Glutamatergic neuron (in vitro differentiated cells): ENCODE measurements around the gene SCN1B. TPM values are rescaled to one million over a fixed set of nuclear protein-coding genes. Genes with fewer than 3 reads are reported as not detected.

Experiments used
- DNase-seq: peaks from one replicate; pipeline ENCODE4 v3.0.0; 2022
- H3K27ac Mint-ChIP-seq: one replicate; pipeline ENCODE4 v1.8.0; 2020; ENCODE audit warnings: mild to moderate bottlenecking, mixed read lengths, inconsistent platforms; ENCODE audit not compliant: unreplicated experiment
- H3K27me3 Mint-ChIP-seq: one replicate; pipeline ENCODE4 v1.8.0; 2020; ENCODE audit warnings: mild to moderate bottlenecking, moderate library complexity, mixed read lengths, inconsistent platforms; ENCODE audit not compliant: unreplicated experiment
- H3K36me3 Mint-ChIP-seq: one replicate; pipeline ENCODE4 v1.8.0; 2020; ENCODE audit warnings: mild to moderate bottlenecking, mixed read lengths, inconsistent platforms; ENCODE audit not compliant: unreplicated experiment
- H3K4me1 Mint-ChIP-seq: one replicate; pipeline ENCODE4 v1.8.0; 2020; ENCODE audit warnings: mild to moderate bottlenecking, low read depth, mixed read lengths, inconsistent platforms; ENCODE audit not compliant: unreplicated experiment
- H3K4me3 Mint-ChIP-seq: one replicate; pipeline ENCODE4 v1.8.0; 2020; ENCODE audit warnings: mild to moderate bottlenecking, mixed read lengths, inconsistent platforms; ENCODE audit not compliant: unreplicated experiment
- H3K9me3 Mint-ChIP-seq: one replicate; pipeline ENCODE4 v1.8.0; 2020; ENCODE audit warnings: mild to moderate bottlenecking, moderate library complexity, mixed read lengths, inconsistent platforms; ENCODE audit not compliant: unreplicated experiment
- total RNA-seq: library from RNA; stranded (reverse); fragmentation: NEBNext Ultra II Directional; extraction: Animal tissue kit (Norgen Biotek cat#: 25700); gene quantifications from one replicate; pipeline ENCODE4 v1.2.1, GENCODE V29; 2021; ENCODE audit not compliant: unreplicated experiment
- TF ChIP-seq, protein P1 (sequence below): fragments of 200-600 bp; sonication (generic); IDR thresholded peaks from one replicate; pipeline ENCODE4 v1.5.0; 2021; ENCODE audit not compliant: partially characterized antibody, unreplicated experiment

Gene SCN1B
- total RNA-seq, 1 donor from 2014 or later = 12.0 TPM

GRCh38 chr19:35088131-35088913 lies 58.1 kb downstream of the SCN1B start:
- peak; percentile 76 for DNase-seq
- TF ChIP-seq, protein P1, sequence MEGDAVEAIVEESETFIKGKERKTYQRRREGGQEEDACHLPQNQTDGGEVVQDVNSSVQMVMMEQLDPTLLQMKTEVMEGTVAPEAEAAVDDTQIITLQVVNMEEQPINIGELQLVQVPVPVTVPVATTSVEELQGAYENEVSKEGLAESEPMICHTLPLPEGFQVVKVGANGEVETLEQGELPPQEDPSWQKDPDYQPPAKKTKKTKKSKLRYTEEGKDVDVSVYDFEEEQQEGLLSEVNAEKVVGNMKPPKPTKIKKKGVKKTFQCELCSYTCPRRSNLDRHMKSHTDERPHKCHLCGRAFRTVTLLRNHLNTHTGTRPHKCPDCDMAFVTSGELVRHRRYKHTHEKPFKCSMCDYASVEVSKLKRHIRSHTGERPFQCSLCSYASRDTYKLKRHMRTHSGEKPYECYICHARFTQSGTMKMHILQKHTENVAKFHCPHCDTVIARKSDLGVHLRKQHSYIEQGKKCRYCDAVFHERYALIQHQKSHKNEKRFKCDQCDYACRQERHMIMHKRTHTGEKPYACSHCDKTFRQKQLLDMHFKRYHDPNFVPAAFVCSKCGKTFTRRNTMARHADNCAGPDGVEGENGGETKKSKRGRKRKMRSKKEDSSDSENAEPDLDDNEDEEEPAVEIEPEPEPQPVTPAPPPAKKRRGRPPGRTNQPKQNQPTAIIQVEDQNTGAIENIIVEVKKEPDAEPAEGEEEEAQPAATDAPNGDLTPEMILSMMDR = no peak
- Mint-ChIP-seq H3K4me3 (no peak overlapping the region), H3K36me3 (no peaks in the 10 kb centered on the region), H3K27ac (peak overlapping the region; percentile 24), H3K9me3 (peaks cover 10% of the 10 kb centered on the region), H3K27me3 (peaks cover 15% of the 10 kb centered on the region), H3K4me1 (peaks cover 12% of the 10 kb centered on the region)

DNA sequence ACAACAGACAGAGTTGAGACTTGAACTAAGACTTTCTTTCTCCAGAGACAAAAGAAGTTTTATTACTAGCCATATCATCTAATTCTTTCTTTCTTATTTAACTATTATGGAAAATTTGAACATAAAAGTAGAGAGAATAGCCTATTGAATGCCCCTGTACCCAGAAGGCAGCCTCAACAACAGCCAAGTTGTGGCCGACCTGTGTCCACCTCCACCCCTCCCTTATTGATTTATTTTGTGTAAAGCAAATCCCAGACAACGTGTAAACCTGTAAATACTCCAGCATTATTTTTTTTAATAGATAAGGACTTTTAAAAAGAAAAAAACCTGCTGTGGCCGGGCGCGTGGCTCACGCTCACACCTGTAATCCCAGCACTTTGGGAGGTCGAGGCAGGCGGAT lies 59.3 kb downstream of the SCN1B start:
- Mint-ChIP-seq H3K4me3 (no peak overlapping the region), H3K36me3 (no peaks in the 10 kb centered on the region), H3K27ac (no peak overlapping the region), H3K4me1 (peaks cover 12% of the 10 kb centered on the region), H3K9me3 (peaks cover 13% of the 10 kb centered on the region), H3K27me3 (peaks cover 11% of the 10 kb centered on the region)
- TF ChIP-seq, protein P1 = no peak
- no peak for DNase-seq

Other genes with a start within 250 kb of the SCN1B start
- 7.4 TPM for gene ZNF30, start 103.6 kb upstream of the SCN1B start, total RNA-seq
- 6.4 TPM for gene ZNF792, start 66.2 kb upstream of the SCN1B start, total RNA-seq
- gene GRAMD1A, start 30.1 kb upstream of the SCN1B start, total RNA-seq = 220 TPM
- gene HPN, start 11.3 kb downstream of the SCN1B start, total RNA-seq = 0.29 TPM
- not detected for gene FXYD3, start 85.4 kb downstream of the SCN1B start, total RNA-seq
- 14.4 TPM for gene LGI4, start 104.6 kb downstream of the SCN1B start, total RNA-seq
- gene FXYD1, start 108.4 kb downstream of the SCN1B start, total RNA-seq = not detected
- gene FXYD7, start 112.8 kb downstream of the SCN1B start, total RNA-seq = 22.3 TPM
- gene FXYD5, start 124.3 kb downstream of the SCN1B start, total RNA-seq = 5.3 TPM
- not detected for gene FAM187B, start 198.3 kb downstream of the SCN1B start, total RNA-seq
- 5.4 TPM for gene LSR, start 218.5 kb downstream of the SCN1B start, total RNA-seq
- gene USF2, start 238.5 kb downstream of the SCN1B start, total RNA-seq = 132 TPM